Thyroid gland (tissue), 4 donors: ENCODE results near the gene IBTK.

Experiments
- CTCF ChIP-seq, 6 experiments: fragments of 200-600 bp in 3 of 6; fragments of 450-650 bp in 3 of 6; sonication (generic) in 3 of 6; IDR thresholded peaks; one replicate each; pipeline ENCODE4 v1.5.1; 2016 to 2019; ENCODE audit warnings: antibody characterized with exemption in 6 of 6, mild to moderate bottlenecking in 2 of 6, inconsistent platforms in 1 of 6, moderate library complexity in 1 of 6
- POLR2A ChIP-seq, 2 donors: fragments of 450-650 bp; IDR thresholded peaks; one replicate each; pipeline ENCODE4 v1.6.1; 2017; ENCODE audit warnings: antibody characterized with exemption in 2 of 2, mild to moderate bottlenecking in 2 of 2, moderate library complexity in 1 of 2

DNA sequence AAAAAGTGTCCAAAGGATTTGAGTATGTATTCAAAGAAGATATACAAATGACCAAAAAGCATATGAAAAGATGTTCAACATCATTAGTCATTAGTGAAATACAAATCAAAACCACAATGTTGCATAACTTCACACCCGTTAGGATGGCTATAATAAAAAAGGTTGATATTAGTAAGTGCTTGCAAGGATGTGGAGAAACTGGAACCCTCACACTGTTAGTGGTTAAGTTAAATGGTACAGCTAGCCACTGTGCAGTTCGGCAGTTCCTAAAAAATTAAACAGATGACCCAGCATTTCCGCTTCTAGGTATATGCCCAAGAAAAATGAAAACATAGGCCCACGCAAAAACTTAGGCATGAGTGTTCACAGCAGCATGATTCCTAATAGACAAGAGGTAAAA lies 38.6 kb downstream of the IBTK start:
- no peak for TF ChIP-seq POLR2A (IDR thresholded peaks at IDR 0.05)
- no peak for TF ChIP-seq CTCF (IDR thresholded peaks at IDR 0.05)
